GM12875 (cell line): ENCODE results near the gene ANKS1B.
"Not testable (repeated sequence)": the region's sequence is repeated elsewhere in the genome, so short reads cannot be mapped to it uniquely, and the experiment has no call there.

ENCODE experiments used
- H3K4me3 ChIP-seq: one replicate; pipeline ENCODE4 v1.5.1; 2011; ENCODE audit warnings: low read depth, low read length, control low read depth
- TF ChIP-seq, protein P1 (sequence below): IDR thresholded peaks from 2 replicates; pipeline ENCODE4 v1.5.1; 2011; ENCODE audit warnings: low read depth, mild to moderate bottlenecking, control low read depth, inconsistent platforms, low read length, moderate library complexity, borderline replicate concordance; ENCODE audit not compliant: insufficient read depth

ANKS1B gene

DNA sequence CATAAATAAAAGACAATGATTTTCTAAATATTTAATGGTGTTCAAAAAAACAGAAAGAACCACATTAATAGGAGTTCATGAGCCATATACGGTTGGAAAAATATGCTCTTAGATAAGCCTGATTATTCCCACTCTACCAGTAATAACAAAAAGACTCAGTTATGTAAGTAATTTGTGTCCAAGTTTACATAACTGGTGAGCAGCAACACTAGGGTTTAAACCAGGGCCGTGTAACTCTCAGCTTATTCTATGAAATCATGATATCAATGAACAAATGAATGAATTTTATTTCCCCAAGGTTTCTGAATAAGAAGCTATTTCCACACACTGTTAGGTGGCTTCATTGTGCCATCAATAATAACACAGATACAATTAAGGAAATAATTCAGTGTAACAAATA lies 238.8 kb downstream of the ANKS1B start:
- TF ChIP-seq, protein P1, sequence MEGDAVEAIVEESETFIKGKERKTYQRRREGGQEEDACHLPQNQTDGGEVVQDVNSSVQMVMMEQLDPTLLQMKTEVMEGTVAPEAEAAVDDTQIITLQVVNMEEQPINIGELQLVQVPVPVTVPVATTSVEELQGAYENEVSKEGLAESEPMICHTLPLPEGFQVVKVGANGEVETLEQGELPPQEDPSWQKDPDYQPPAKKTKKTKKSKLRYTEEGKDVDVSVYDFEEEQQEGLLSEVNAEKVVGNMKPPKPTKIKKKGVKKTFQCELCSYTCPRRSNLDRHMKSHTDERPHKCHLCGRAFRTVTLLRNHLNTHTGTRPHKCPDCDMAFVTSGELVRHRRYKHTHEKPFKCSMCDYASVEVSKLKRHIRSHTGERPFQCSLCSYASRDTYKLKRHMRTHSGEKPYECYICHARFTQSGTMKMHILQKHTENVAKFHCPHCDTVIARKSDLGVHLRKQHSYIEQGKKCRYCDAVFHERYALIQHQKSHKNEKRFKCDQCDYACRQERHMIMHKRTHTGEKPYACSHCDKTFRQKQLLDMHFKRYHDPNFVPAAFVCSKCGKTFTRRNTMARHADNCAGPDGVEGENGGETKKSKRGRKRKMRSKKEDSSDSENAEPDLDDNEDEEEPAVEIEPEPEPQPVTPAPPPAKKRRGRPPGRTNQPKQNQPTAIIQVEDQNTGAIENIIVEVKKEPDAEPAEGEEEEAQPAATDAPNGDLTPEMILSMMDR, result no peak

DNA sequence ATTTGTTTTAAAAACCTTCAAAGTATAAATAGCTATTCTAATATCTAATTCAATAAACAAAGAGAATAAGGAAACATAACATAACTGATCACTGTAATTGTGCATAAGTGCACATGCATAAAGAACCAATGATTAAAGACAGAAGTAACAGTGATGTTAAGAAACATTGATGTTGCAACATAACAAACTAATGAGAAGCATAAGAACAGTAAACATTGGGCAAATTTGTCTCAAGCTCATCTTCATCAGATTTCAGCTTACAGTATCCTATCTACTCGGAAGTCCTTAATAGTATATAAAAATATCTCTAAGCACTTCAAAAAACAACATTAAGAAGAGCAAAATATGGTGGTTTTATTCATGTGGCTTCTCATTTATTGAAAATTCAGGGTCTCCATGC lies 239.6 kb downstream of the ANKS1B start:
- TF ChIP-seq, protein P1, result no peak
- H3K4me3 ChIP-seq, result no peak overlapping the region

More for the DNA sequence above, 238.8 kb downstream of the ANKS1B start:
- no peak overlapping the region for H3K4me3 ChIP-seq

DNA sequence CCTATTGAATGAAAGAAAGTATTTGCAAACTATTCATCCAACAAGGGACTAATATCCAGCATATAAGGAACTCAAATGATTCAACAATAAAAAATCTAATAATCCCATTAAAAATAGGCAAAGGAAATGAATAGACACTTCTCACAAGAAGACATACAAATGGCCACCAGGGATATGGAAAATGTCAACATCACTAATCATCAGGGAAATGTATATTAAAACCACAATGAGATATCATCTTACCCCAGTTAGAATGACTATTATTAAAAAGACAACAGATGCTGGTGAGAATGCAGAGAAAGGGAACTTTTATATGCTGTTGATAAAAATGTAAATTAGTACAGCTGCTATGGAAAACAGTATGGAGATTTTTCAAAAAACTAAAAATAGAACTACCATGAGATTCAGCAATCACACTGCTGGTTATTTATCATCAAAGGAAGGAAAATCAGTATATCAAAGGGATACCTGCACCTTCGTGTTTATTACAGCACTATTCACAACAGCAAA lies 247.9 kb downstream of the ANKS1B start:
- H3K4me3 ChIP-seq, result no peak overlapping the region

DNA sequence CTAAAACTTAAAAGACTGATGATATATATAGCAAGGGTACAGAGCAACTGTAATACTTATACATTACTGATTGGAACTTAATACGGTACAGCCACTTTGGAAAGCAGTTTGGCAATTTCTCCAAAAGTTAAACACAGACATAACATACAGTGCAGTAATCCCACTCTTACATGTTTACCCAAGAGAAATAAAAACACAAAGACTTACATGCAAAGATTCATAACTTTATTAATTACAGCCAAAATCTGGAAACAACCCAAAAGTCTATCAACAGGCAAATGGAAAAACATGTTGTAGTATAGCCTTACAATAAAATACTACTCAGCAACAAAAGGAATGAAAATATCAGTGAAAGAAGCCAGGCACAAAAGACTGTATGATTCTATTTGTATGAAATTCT lies 252.6 kb downstream of the ANKS1B start:
- TF ChIP-seq, protein P1, result no peak
- no peak overlapping the region for H3K4me3 ChIP-seq

More for the DNA sequence above, 247.9 kb downstream of the ANKS1B start:
- TF ChIP-seq, protein P1, result no peak

DNA sequence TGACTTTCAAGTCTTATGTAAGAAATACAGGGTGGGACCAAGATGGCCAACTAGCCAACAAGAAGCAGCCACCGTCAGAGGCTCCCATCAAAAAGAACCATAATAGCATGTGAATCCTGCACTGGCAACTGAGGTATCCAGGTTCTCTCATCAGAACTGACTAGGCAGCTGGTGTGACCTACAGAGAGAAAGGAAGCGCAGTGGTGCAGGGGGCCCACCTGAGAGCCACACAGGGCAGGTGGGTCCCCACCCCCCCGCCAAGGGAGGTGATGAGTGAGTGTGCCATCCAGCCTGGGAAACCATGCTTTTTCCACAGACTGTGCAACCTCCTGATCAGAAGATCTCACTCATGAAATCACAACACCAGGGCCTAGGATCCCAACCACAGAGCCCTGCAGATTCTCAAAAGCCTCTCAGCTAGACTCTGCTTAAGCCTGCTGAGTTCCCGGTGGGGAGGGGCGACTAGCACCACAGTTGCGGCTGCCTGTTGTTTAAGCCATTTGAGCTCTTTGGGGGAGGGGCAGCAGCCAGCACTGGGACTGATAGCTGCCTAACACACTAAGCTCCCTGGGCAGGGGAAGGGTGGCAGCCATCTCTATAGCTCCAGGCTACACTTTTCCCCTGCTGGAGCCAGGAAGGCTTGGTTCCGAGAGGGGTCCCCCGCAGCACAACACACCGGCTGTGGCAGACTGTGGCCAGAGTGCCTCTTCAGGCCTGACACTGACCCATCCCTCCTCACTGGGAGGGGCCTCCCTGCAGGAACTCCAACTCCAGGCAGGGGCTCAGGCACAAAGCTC lies 261.8 kb downstream of the ANKS1B start:
- TF ChIP-seq, protein P1, result no peak

DNA sequence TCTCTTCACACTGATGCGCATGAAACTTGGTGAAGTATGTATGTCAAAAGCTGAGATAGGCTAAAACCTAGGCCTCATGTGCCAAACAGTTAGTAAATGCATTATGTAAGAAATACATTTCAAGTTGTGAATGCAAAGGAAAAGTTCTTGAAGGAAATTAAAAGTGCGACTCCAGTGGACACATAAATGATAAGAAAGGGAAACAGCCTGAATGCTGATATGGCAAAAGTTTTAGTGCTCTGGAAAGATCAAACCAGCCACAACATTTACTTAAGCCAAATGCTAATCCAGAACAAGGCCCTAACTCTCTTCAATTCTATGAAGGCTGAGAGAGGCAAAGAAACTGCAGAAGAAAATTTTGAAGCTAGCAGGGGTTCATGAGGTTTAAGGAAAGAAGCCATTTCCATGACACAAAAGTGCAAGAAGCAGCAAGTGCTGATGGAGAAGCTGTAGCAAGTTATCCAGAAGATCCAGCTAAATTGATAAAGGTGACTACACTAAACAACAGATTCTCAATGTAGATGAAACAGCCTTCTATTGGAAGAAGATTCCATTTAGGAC lies 262.9 kb downstream of the ANKS1B start:
- TF ChIP-seq, protein P1, result no peak
- H3K4me3 ChIP-seq, result no peak overlapping the region

More for the DNA sequence above, 261.8 kb downstream of the ANKS1B start:
- H3K4me3 ChIP-seq, result no peak overlapping the region

DNA sequence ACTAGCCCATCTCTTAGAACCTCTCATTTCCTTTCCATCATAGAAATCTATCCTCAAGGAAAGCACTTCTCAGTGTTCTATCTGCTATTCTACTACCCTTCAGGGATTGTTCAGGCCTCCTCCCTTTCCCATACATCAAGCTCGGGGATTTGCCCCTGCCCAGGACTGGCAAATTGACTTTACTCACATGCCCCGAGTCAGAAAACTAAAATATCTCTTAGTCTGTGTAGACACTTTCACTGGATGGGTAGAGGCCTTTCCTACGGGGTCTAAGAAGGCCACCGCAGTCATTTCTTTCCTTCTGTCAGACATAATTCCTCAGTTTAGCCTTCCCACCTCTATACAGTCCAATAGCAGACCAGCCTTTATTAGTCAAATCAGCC lies 264.7 kb downstream of the ANKS1B start:
- H3K4me3 ChIP-seq, result not testable (repeated sequence)

DNA sequence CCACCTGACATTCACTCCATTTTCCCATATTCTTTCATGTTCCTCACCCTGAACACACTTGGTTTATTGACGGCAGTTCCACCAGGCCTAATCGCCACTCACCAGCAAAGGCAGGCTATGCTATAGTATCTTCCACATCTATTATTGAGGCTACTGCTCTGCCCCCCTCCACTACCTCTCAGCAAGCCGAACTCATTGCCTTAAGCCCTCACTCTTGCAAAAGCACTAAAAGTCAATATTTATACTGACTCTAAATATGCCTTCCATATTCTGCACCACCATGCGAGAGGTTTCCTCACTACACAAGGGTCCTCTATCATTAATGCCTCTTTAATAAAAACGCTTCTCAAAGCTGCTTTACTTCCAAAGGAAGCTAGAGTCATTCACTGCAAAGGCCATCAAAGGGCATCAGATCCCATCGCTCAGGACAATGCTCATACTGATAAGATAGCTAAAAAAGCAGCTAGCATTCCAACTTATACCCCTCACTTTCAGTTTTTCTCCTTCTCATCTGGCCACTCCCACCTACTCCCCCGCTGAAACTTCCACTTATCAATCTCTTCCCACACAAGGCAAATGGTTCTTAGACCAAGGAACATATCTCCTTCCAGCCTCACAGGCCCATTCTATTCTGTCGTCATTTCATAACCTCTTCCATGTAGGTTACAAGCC lies 265.2 kb downstream of the ANKS1B start:
- not testable (repeated sequence) for H3K4me3 ChIP-seq

DNA sequence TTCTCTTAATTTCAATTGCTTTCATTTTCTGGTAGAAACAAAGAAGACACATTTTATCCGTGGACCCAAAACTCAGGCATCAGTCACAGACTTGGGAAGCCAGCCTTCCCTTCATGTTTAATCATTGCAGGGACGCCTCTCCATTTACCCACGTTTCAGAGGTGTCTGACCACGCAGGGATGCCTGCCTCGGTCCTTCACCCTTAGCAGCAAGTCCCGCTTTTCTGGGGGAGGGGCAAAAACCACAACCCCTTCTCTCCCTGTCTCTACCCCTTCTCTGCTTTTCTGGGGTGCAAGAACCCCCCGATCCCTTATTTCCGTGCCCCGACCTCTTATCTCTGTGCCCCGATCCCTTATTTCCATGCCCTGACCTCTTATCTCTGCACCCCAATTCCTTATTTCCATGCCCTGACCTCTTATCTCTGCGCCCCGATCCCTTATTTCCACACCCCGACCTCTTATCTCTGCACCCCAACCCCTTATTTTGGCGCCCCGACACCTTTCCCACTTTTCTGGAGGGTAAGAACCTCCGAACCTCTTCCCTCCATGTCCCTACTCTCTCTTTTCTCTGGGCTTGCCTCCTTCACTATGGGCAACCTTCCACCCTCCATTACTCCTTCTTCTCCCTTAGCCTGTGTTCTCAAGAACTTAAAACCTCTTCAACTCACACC lies 268.8 kb downstream of the ANKS1B start:
- not testable (repeated sequence) for H3K4me3 ChIP-seq

DNA sequence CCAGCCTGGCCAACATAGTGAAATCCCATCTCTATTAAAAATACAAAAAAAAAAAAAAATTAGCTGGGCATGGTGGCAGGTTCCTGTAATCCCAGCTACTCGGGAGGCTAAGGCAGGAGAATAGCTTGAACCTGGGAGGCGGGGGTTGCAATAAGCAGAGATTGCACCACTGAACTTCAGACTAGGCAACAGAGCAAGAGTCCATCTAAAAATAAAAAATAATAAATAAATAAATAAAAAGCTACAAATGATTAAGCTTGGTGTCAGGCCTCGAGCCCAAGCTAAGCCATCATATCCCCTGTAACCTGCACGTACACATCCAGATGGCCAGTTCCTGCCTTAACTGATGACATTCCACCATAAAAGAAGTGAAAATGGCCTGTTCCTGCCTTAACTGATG lies 269.8 kb downstream of the ANKS1B start:
- H3K4me3 ChIP-seq, result not testable (repeated sequence)
